GM21515 (cell line): ENCODE results near the gene DHRS7.

ENCODE experiments used
- ATAC-seq: cut with Tn5 transposase; IDR thresholded peaks from one replicate; pipeline ENCODE4 v1.9.1; 2021; ENCODE audit not compliant: unreplicated experiment

DHRS7 gene, protein sequence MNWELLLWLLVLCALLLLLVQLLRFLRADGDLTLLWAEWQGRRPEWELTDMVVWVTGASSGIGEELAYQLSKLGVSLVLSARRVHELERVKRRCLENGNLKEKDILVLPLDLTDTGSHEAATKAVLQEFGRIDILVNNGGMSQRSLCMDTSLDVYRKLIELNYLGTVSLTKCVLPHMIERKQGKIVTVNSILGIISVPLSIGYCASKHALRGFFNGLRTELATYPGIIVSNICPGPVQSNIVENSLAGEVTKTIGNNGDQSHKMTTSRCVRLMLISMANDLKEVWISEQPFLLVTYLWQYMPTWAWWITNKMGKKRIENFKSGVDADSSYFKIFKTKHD

DNA sequence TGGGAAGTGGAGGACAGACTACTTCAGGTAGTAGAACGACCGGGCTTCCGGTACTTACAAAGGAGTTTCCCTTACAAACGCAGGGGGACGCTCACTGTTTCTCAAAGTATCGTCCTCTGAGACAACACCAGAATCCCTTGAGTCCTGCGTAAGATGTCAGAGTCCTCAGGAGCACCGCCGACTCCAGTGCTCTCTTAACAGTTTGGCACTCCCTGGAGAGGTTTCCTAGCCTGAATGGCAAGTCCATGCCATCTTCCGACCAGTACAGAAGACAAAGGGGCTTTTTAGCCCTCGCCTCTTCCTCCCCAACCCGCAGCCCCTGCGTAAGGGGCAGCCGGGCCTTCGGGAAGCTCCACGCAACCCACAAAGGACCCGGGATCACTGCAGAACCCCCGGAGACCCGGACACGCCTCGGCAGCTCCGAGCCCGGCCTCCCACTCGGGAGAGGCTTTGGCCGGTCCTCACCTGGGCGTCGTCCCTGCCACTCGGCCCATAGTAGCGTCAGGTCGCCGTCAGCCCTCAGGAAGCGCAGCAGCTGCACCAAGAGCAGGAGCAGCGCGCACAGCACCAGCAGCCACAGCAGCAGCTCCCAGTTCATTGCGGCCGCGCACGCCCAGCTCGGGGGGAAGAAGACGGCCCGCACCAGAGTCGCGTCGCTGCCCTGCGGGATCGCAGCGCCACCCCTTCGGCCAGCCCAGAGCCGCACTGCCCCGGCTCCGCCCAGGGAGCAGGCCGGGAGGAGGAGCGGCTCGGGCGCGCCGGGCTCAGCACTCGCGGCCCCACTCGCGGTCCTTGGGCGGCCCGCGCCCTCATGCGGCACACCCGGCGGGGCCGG, at the start of gene DHRS7:
Gene DHRS7, minus strand, starts transcription at position 687 of the 835 bp plus-strand sequence. Its CDS starts 89 bp downstream, at position 598.
- ATAC-seq, result peak; percentile 92

DNA sequence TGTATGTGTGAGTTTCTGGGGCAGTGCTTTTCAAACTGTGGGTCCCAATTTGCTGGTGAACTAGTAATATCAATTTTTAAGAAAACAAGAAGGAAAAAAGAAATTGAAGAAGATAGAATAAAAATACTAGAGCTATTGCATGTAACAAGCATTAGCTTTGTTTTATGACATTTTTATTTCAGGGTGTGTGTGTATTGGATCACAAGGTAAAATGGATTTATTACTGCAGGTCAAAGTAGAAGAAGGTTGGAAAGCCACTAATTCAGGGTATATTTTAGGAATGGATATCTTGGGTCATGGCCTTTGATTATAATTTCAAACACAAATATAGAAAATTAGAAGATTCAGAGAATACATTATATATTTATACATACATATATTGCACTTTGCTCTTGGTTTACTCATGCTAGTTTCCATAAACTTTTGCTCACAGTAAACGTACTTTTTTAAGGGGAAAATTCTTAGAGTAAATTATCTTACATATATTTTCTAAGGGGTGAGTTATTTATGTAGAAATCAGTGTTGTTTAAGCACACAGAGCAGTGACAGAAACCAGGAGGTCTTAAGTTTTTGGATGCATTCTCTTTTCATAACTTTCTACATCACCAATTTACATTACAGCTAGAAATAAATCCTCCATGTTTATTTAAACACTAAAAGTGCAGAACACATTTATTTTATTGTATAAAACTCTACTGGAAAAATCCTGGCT, 49.4 kb upstream of the DHRS7 start:
- no peak for ATAC-seq

DNA sequence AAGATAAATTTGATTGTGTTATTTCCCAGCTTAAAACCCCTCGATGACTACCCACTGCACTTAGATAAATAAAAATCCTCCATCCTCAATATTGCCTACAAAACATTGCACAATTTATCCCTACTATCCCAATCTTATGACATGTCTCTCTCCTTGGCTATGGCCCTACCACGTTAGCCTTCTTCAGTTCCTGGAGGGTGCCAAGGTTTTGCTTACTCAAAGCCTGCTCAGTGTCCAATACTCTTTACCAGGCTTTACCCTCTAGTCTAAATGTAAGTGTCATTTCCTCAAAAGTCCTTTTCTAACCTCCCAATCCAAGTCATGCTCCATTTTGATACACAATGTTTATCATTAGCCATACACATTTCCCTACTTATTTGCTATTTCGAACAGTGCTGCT, 48.8 kb upstream of the DHRS7 start:
- no peak for ATAC-seq

DNA sequence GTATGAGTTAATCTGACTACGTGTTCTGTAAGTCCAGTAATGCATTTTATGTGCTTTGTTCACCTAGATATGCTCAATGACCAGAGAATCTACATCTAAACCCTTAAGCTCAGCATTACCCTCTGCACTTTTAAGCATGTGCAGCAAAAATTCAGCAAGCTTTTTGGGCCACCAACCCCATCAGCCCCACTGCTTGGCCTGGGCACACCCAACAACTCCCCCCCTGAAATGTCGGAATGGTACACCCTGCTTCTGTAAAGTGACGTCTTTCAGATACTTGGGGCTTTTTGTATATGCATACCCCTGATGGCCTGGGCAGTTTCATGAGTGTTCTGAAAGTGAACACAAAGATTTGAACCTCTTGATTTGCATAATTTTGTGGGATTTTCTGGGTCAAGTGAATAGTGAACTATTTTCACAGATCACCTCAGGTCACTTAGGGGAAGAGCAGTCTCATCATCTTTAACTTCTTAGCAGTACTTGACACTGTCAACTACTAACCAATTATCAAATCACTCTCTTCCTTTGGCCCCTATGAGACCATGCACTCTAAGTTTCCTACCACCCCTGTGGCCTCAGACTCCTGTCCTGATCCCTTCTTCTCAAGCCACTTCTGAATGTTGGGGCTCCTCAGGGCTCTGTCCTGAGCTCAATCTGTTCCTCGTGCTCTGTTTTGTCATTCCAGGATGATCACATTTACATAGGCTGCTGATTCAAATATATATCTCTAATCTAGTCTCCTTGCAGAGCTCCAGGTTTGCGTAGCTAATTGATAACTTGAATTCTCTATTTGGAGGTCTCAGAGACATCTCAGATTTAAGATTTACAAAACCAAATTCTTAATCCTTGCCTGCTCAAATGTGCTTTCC, 47.5 kb upstream of the DHRS7 start:
- ATAC-seq, result peak; percentile 92

DNA sequence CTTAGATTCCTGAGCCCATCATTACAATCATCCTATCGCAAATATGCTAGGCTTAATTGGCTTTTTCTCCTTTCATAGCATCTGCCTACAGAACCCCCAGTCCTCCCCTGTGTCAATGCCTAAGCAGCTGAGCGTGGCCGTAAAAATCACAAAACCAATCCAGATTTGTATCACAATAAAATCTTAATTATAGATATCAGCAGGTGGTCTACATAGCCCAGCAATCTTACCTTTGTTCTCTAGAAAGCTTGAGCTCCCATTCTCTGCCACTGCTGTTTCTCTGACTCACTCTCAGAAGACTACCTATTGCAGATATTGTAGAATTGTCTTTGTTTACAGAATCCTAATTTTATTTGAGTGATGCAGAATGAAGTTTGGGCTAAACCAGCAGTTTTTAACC, 46.0 kb upstream of the DHRS7 start:
- ATAC-seq, result no peak

DNA sequence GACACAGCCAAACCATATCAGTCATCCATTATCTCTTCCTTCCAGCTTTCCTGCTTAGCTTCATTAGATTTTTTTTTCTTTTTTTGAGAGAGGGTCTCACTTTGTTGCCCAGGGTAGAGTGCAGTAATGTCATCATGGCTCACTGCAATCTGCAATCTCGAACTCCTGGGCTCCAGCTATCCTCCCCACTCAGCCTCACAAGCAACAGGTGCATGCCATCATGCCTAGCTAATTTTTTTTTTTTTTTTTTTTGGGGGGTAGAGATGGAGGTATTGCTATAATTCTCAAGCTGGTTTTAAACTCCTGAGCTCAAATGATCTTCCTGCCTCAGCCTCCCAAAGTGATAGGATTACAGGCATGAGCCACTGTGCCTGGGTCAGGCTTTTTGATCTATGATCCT, 45.5 kb upstream of the DHRS7 start:
- ATAC-seq, result no peak

DNA sequence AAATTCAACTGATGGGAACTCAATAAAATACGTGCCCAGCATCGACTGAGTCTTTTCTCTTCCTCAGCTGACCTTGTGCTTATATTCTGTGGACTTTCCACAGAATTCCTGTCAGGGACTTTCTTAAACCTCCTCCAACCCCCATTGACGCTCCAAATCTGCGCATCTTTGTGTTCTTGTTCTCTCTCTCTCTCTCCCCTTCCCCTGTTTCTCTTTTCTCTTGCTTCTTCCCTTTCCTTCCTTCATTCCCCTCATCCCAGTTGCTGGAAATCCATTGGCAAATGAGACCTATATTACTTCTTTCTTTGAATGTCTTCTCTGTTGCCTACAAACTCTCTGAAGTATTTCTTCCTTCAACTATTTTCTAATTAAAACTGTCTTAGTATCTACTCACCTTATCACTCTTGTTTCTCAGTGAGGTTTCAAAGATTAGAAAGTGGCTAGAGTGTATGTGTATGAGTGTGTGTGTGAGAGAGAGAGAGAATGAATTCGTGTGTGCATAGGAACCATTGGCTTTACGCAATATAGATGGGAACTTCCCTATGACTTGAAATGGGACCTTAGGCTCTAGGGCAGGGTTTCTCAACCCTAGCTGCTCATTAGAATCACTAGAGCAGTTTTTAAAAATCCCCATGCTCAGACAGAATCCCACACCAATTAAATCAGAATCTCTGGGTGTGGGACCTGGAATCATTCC, 41.8 kb upstream of the DHRS7 start:
- no peak for ATAC-seq

DNA sequence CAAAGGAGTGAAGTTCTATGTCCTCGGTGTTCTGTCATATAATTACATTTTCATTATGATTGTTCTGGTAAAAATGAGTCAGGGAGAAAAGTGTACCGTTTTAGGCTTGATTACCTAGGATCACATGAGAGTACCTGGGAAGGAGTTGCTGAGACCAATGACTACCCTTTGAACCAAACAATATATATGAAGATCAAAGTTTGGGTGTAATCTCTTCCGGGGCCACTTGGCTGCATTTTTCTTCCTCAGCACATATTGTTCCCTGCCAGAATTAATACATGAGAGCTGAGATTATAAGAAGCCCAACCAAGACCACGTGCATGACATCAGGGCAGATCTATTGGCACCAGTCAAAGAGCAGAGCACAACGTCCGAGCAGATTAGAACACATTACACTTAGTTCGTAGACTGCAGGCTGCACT, 41.1 kb upstream of the DHRS7 start:
- ATAC-seq, result no peak

DNA sequence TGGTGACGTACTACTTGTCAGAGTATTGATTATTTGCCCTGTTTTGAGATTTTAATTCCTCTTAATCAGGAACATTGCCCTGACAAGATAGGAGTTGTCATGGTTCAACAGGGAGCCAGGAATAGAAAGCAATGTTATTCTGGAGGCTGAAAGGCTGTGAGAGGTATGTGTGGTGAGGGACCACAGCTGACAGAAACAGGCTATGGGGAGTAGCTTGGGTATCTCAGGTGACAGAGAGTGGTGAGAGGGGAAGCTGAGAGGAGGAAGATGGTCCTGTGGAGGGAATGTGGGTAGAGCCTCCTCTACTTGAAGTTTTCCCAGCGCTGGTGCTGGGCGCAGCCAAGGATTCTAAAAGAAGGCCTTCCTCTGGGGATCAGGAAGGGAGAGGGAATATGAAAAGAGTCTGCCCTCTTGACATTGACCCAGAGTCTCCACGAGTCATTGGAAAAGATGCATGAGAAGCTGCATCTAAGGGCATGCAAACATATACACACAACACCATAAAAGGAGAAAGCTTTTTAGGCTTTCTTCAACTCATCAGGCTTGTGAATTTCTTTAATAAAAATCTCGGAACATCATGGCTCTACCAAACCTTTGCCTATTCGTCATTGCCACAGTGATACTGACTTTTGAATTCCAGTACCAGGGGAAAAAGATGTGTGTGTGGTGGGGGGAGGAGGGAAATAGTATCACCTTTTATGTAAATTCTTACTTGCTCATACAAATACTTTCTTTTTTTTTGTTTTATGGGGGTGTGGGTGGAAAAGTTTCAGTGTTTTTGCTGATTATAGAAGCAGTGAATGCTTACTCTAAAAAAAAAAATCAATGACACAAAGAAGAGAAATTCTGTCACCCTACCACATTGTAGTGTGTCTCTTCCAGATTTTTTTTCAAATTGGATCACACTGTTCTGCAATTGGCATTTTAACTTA, 39.9 kb upstream of the DHRS7 start:
- ATAC-seq, result peak; percentile 68

DNA sequence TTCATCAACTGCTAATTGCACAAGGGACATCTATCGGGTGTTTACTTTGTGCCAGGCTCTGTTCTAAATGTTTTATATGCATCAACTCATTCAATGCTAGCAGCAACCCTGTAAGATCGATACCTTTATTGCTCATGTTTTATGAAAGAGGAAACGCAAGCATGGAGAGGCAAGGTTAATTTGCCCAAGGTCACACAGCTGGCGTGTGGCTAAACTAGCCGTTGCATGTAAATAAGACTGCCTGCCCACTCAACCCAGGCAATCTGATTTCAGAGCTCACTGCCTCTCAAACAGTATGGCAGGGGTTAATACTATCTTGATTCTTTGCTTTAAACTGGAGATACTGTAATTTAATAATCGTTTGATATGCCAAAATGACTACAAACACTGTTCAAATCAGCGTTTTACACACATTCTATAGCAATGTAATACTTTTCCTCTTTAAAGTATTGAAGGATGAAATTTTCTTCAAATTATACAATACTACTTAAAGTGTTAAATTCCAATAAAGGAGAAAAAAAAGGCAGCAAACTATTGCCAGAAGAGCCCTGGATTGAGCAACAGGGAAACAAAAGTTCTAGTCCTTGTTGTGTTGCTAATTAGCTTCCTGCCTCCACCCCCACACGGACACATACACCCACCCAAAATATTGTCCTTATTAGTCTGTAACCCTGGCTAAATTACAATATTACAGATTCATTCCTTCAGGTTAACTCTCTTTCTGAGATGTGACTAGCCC, 39.1 kb upstream of the DHRS7 start:
- peak; percentile 75 for ATAC-seq

DNA sequence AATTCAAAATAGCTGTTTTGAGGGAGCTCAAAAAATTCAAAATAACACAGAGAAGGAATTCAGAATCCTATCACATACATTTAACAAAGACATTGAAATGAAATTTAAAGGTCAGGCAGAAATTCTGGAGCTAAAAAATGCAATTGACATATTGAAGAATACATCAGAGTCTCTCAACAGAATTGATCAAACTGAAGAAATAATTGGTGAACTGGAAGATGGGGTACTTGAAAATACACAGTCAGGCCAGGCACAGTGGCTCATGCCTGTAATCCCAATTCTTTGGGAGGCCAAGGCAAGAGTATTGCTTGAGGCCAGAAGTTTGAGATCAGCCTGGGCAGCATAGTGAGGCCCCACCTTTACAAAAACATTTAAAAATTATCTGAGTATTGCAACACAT, 34.1 kb upstream of the DHRS7 start:
- no peak for ATAC-seq

DNA sequence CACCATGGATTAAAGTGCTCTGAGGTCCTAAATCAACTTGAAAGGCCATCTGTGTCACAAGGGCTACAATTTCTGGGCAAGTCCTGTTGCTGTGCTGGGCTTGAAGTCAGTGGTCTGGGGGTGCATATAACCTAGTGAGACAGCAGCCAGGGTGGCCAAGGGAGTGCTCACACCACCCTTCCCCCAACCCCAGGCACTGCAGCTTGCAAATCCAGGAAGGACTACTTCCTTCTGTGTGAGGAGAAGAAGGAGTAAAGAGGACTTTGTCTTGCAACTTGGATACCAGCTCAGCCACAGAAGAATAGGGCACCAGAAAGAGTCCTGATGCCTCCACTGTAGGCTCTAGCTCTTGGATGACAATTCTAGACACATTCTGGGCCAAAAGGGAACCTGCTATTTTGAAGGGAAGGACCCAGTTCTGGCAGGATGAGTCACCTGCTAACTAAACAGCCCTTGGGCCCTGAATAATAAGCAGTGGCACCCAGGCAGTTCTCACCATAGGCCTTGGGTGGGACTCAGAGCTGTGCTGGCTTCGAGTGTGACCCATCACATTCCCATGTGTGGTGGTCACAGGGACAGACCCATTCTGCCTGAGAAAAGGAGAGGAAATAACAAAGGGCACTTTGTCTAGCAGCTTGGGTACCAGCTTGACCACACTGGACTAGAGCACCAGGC, 32.6 kb upstream of the DHRS7 start:
- no peak for ATAC-seq

DNA sequence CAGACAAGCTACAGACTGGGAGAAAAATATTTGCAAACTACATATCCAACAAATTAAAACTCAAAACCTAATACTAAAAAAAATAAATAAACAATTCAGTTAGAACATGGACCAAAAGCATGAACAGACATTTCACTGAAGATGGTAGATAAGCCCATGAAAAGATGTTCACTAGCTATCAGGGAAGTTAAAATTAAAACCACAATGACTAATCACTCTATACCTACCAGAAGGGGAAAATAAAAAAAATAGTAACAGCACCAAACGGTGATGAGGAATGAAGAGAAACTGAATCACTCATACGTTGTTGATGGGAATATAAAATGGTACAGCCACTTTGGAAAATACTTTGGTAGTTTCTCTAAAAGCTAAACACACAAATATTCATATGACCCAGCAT, 31.1 kb upstream of the DHRS7 start:
- ATAC-seq, result no peak

DNA sequence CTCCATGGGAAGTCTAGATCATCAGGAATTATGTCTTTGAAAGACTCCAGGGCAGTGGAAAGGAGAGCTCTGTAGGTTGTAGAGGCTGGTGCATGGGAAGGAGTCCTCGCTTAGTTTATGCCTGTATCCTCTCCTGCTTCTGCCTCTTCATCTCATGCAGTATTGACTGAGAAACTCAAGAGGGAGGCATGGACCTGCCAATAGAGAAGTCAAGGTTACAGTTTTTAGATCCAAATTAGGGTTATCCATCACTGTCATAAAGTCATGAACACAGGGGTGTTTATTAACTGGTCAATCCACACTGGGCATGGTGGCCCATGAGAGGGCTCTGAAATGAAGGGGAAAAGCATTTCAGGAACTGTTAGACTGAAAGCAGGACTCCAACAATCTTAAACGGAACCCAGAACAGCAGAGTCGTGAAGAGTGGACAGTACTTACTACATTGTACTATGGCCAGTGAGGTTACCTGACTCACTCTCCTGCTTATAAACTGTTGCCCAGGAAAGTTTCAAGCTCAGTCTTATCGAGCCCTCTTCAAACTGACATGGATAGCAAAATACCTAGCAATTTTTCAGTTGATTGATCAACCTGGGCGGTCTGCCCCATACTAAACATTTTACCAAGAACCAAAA, 30.1 kb upstream of the DHRS7 start:
- peak; percentile 63 for ATAC-seq

DNA sequence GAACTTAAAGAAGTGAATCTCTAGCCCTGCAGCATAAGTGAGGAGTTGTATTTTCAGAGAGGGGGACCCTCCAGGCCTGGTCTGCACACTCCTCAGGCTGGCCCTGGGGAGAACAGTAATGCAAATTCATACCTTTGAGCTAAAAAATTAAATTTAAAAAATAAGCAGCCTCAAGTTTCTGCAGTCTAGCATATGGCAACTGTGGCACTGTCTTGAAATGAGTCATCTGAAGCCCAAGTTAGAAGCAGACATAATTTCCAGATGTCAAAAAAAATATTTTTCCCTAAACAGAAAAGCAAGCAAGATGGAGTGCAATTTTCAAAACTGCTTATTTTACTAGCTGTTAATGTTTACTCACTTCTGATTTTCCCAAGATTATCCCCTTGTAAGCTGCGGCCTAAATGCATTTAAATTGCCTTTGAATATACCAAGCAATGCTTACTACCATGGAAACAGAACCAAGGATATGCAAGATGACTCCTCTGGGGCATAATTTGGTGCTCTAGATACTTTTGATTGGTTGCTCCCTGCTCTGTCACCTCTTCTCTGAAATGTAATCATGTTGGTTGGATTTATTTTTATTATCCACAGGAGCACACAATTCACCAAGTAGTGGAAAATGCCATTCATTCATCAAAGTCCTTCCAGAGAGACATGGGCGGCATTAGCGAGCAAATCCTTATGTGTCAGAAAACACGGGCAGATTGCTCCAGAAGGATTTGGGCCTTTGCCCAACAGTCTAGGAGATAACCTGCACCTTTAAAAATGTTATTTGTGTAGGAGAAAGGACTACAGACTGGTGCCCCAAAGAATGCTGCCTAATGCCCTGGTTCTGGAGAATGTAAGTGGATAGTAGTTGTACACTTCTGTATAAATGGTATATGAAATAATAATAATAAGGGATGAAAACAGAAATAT, 25.0 kb upstream of the DHRS7 start:
- peak; percentile 42 for ATAC-seq

DNA sequence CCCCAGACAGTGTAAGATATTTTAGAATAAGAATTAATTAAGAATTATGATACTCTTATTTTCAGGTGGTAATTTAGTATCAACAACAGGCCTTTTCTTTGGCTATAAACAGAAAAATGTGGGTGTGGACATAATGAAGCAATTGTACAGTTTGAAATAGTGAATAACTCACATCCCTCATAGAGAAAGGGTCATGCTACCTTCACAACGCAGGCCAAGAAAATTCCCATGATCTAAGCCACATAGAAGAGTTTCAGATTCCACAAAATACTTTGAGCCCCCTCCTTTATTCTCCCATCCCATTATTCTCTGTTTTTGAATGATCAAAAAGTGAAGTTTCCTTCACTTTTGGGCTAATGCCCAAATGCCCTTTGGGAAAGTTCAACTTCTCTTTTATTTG, 23.5 kb upstream of the DHRS7 start:
- ATAC-seq, result no peak
